HuH-7 (cell line): ENCODE data around the gene GIMAP1.

Source experiments
- DNase-seq: peaks from one replicate; pipeline ENCODE4 v3.0.0; 2011; ENCODE audit warnings: low spot score

GIMAP1 gene

DNA sequence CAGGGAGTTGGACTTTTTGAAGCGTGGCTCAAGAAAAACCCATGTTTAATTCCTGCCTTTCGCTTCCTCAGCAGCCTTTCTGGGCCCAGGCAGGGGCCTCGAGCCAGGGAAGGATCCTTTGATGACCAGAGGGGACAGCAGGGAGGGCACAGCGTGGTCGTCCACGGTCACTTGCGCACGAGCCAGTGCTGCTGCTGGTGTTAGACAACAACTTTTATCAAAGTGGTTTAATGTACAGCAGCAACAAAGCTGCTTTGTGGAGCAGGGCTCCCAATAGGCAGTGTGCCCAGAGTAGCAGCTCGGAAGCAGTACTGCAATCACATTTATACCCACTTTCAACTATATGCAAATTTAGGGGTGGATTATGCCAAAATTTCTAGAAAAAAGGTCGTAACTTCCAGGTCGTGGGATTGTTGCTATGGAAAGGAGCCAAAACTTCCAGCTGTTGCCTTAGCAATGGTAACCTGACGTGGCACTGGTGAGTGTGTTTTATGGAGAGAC, 6.1 kb downstream of the GIMAP1 start:
- DNase-seq = no peak

DNA sequence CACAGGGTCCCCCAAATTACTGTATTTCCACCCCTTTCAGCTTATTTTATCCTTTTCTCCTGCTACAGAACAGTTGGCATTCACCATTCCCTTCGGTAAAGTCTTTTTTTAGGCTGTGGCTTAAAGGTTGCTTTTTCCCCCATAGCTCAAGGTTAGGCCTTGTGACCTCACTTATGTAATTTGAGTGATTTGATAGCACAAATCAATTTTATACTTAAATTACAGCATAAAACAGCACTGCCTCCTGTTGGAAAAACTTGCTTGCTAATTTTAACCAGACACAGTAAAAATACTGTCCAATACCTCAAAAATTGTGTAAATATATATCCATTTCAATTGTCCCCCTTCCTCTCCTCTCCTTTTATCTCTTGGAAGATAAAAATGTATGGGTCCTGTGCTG, 7.1 kb downstream of the GIMAP1 start:
- DNase-seq = no peak

DNA sequence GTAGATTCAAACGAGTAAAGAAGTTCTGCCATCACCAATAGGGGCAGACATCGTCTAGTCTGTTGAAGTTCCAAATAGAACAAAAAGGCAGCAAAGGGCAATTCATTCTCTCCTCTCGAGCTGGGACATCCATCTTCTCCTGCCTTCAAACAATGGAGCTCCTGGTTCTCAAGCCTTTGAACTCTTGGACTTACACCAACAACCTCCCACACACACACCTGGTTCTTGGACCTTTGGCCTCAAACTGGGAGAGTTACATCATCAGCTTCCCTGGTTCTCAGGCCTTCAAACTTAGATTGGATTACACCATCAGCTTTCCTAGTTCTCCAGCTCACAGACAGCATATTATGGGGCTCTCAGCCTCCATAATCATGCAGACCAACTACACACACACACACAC, 11.0 kb downstream of the GIMAP1 start:
- peak; percentile 41 for DNase-seq

DNA sequence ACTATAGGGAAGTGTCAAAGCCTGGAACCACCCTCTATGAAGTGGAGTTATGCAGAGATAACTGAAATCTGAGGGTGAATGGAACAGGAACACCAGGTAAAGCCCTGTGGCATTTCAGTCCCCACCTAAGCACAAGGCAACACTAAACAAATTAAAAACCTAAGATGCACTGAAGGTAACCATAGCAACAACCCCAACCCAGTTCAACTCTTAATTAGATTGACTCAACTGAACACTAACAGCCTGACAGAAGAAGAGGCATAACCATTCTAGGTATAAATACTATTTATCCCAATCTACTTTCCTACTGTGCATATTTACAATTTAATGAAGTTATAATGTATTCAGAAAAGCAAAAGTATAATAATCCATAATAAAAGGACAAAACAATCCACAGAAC, 11.6 kb downstream of the GIMAP1 start:
- no peak for DNase-seq

DNA sequence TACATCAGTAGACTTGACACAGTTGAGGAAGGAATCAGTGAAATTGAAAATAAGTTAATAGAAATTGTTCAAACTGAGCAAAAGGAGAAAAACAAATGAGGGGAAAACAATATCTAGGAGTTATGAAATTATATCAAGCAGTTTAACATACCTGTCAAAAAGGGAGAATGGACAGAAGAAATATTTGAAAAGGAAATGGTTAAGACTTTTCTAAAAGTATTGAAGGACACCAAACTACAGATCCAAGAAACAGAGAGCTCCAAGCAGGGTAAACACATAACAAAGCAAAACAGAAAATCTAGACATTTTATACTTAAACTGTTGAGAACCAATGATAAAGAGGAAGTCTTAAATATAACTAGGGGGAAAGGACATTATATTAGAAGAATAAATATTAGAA, 12.2 kb downstream of the GIMAP1 start:
- no peak for DNase-seq

DNA sequence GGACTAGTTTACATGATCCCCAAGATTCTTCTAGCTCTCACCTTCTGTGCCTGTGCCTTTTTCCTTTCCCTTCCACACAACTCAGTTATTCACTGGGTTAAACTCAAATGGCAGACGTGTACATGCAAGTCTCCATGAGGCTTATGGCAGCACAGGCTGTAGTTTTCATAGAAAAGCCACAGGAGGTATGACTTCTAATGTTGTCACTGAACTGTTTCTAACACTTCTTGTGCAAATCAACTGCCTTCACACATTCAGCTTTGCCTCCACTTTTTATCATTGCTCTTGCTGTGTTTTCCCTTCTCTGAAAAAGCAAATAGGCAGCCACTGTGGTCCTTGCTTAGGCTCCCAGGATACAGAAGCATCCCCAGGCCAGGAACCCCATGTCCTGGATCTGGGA, 15.5 kb downstream of the GIMAP1 start:
- DNase-seq = no peak

DNA sequence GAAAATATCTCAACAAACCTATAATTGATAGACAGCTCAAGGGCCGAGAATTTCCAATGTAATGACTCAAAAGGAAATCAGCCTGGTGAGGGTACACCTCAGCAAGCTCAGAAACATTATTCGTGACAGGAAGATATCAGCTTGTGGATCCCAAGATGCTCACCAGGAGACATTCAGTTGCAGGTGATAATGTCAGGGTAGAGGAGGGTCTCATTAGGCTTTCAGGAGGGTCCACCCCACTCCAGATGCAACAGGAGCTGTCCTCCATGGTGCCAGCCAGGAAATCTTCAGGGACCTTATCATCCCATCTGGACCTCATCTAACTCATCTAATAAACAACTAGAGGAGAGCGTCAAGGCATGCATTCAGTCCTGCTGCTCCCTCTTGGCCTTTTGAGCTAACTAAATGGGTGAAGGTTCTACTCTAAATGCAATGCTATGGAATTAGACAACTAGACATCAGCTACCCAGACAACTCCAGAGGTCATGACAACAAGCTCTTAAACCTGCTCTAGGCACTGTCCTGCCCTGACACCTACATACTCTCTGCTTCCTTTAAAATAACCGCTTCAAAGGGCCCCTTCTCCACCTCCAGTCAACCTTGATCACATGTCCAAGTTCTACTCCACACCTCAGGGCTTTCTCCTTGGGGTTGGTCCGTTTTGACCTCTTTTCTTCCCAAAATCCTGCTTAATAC, 16.5 kb downstream of the GIMAP1 start:
- DNase-seq = no peak

DNA sequence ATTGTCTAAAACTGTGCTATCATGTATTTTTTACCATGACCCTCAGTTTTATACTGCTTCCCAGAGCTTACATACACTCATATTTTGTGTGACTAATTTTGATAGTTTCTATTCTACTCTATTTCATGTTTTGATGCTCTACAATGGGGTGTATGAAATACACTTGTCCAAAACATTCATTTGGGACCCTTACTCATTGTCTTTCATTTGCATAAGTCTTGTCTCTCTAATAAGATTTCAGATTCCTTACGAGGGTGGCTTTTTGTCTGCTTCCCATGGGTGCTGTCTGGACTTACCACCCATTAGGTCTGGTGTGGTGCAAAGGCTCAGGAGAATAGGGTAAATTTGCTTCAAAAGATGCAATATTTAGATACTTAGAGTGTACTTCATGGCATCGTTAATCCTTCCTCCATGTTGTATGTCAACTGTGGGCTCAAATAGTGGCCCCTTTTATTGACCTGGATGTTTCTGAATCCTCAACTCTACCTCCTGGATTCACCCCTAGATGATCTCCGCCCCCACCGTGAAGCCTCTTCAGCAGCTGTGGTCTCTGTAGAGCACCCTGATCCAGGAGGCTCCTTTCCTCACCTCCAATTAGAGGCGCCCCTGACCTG, 17.2 kb downstream of the GIMAP1 start:
- no peak for DNase-seq

DNA sequence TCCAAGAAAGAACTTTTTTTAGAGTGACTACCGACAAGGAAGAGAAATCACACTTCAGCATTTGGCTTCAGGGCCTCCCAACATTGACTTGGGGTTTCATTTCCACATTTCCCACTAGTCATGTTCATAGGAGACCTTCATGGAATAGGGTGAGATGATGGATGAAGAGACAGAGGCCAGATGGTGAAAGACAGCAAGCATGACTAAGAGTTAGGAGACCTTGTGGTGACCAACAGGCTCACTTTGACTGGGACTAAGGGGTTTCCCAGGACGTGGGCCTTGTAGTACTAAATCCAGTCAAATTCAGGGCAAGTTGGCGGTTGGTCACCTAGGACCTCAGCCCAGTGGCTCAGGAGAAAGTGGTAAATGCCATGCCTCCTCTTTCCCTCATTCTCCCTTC, 17.8 kb downstream of the GIMAP1 start:
- no peak for DNase-seq

DNA sequence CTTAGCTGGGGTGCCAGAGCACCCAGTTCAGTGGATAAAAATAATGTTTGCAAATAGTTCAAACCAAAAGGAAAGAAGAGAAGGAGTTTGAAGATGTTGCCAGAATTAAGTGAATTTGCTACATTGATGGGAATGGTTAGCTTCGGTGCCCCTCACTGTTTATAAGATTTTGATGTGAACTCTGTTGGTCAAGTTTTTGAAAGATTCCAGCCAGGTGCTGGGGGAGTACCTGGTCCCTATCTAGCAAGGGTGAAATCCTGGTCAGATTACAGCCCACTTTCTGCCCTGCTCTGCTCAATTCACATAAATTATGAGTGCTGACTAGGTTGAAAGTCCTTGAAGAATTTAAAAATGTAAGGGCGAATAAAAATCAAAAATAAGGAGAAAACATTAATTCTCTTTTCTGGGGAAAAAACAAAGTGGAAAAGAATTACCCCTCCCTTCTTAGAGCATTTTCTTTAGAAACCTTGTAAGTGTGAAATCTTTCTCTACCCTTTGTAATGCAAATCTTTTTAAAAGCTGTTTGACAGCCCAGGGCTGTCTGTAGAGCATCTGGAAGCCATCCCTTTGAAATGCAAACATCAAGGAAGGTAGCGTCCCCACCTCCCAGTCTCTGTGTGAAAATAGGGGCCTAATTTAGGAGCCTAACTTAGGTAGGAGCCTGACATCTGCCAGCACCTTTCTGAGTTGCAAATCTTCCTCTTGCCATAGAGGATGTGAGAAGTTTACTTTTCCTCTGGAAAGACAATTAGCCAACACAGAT, 19.4 kb downstream of the GIMAP1 start:
- DNase-seq = no peak

DNA sequence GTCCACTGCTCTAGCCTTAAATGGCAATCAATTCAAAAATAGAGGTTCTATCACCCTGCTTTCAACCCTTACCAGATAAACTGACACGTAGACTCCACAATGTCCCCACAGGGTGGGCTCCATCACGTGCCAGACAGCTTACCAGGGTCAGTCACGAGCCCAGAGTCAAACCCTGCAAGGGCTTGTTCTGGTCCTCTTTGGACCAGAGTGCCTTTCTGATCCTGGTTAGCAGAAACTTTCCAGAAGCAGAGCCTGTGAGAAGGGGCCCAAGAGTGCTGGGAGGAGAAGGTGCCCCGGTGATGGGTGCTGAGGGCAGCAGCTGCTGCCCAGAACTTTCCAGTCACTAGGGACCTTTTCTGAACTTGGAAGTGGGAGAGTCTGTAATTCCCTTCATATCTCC, 20.5 kb downstream of the GIMAP1 start:
- no peak for DNase-seq

DNA sequence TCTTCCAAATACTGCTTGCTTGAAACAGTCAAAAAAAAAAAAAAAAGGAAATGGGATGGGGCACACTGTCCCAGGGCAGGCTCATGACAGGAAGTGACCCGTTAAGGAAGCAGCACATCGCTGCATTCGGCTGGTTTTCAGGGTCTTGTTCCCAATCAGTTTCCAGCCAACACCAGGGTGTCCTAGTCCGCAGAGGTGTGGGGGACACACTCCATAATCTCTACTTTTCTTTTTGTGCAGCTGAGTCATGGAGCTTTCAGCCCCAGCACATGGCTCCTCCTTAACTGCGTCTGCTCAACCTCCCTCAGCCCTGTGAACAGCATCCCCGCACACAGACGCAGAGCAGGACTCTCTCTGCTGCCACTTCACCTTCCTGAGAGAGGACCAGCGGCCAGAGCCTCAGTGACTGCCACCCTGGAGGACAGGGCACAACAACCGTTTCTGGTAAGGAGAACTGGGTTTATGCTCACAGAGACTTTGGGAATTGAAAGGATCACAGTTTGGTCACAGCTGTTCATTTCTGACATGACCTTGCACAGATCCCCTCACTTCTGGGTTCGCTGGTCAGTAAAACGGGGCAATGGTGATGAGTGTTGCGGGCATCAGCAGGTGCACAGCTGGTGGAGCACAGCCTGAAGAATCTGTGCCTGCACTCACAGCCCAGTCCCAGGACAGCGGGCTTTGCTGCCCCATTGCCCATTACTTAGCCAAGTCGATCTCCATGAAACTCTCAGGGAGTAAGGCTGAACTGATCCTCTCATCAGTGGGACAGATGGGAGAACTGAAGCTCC, 21.0 kb downstream of the GIMAP1 start, which contains the start of gene GIMAP5:
Gene GIMAP5, plus strand, starts transcription at position 154 of the 791 bp plus-strand sequence. CDS start 3,467 bp downstream, outside the sequence.
- DNase-seq = no peak

DNA sequence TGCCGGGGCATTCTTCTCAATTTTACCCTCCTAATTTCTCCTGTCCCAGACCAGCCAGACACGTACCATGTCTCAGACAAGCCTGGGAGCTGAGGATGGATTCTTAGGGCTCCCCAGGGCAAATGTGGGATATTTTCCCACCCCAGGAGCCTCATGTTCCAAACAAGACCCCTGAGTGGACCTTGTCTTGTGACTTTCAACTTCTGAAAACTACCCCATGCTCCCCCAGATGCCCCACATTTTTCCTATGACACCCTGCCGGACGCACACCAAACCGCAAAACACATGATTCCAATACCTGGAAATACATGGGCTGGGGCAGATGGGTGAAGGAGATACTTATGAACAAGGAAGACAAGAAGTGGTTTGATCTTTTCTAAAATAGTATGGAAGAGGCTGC, 21.7 kb downstream of the GIMAP1 start:
- DNase-seq = no peak

DNA sequence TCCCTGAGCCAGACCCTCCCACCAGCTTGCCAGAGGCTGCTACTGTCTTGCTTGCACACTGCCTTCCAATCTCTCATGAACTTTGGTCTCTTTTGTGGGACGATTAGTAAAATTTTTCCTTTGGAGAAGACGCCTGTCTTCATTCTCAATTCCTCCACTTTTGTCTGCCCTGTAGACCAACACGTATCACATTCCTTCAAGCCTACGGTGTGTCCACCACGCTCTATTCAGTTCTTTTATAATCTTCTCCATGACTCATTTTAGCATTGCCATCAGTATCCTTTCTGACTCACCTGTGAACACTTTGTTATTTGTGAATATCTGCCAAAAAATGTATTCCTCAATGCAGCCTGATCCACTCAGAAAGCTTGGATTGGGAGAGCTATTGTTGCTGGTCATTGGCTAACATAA, 22.2 kb downstream of the GIMAP1 start:
- DNase-seq = no peak

DNA sequence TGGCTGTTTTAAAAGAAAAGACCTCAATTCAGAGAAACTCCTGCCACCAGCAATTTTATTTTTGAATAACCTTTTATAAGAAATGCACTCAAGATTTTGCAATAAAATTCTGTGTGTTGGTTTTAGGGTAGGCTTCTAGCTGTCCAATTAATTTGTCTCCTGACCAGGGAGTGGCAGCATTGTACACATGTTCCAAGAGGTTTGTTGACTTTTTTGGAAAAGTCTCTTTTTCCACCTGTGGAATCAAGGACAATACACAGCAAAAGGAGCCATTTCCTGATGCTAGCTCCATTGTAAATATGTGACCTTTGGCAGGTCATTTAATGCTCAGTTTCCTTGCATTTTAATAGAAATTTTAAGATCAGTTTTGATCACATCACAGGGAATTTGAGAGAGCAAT, 22.6 kb downstream of the GIMAP1 start:
- no peak for DNase-seq

DNA sequence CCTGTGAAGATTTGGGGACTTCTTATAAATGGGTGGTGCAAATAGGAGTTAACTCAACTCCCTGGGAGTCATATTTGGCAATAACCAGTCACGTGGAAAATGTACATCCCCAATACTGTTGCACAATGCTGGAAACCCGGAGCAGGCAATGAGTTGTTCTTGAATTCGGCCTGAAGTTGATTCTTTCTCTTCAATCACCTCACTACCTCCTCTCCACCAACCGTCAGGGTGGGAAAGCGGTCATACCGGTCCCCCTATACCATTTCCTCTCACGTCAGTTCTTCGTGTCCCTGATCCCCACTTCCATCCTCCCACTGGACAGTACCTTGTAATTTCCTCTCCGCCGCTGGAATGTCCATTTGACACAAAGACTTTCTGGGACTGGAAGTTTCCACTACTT, 23.6 kb downstream of the GIMAP1 start:
- DNase-seq = no peak

DNA sequence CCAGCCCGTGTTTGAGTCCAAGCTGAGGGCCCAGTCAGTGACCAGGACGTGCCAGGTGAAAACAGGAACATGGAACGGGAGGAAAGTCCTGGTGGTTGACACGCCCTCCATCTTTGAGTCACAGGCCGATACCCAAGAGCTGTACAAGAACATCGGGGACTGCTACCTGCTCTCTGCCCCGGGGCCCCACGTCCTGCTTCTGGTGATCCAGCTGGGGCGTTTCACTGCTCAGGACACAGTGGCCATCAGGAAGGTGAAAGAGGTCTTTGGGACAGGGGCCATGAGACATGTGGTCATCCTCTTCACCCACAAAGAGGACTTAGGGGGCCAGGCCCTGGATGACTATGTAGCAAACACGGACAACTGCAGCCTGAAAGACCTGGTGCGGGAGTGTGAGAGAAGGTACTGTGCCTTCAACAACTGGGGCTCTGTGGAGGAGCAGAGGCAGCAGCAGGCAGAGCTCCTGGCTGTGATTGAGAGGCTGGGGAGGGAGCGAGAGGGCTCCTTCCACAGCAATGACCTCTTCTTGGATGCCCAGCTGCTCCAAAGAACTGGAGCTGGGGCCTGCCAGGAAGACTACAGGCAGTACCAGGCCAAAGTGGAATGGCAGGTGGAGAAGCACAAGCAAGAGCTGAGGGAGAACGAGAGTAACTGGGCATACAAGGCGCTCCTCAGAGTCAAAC, 26.0 kb downstream of the GIMAP1 start:
- no peak for DNase-seq

DNA sequence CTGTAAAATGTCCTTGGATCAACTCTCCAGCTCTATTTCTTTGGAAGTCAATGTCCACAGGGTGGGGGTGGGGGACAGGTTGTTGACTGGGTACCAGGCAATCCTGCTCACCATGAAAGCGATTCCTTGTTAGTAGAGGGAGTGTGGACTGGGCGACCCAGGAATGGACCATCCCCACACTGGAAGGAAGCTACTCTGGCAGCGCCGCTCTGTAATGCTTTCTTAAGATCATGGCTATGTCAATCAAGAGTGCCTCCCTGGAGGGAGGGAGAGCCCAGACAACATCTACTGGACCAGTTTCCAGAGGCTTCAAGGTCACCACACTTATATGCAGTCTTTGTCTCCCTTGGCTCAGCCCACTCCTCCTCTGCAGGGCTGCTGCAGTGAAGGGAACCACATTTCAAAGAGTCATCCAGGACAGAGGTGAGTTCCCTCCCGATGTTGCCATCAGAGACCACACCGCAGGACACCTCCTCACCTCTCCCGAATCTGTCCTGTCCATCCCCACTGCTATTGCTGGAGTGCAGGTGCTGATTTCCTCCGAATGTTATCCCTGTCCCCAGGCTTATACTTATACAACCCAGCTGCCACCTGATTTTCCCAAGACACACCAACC, 27.7 kb downstream of the GIMAP1 start:
- DNase-seq = no peak

DNA sequence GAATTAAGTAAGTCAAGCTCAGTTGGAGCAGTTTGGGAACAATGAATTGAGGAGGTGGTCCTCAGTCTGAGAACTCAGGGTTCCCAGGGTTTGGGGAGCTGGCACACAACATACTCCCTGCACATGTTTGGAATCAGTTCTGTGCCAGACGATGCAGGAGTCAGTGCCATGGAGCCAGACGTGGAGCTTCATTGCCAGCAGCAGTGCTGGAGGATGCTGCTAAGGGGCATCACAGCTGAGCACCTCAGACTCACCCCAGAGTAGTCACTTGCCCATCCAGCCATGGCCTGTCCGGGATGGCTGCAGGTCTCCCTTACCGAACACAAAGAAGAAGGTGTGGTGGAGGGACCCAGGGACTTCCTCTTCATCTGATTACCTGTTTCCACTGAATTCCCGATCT, 28.7 kb downstream of the GIMAP1 start:
- DNase-seq = no peak

DNA sequence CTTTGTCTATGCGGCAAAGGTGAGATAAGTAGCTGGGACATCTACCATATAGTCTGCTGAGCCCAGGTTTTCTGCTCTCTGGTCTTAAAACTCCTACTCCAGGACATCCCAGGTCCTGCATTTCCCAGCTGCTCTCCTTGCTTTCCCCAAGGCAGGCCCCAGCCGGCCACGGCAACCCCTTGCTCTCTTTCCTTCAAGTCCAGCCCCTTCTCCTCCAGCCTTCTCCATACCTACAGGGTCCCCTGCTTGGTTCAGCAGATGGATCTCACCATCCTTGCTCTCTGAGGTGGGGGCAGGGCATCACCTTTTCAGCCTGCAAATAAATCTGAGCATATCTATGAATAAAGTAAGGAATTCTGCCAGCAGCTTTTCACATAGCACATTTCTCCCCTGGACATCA, 29.5 kb downstream of the GIMAP1 start:
- no peak for DNase-seq

DNA sequence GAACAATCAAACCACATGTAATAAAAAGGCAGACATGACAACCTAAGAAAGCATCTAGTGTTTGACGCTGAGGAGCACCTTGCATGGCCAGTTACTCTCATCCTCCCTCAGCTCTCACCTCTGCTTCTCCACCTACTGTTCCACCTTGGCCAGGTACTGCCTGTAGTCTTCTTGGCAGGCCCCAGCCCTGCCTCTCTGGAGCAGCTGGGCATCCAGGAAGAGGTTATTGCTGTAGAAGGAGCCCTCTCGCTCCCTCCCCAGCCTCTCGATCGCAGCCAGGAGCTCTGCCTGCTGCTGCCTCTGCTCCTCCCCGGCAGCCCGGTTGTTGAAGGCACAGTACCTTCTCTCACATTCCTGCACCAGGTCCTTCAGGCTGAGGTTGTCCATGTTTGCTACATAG, 30.5 kb downstream of the GIMAP1 start:
- no peak for DNase-seq
